Testis (tissue), 3 donors: Measurements from ENCODE around the gene COL7A1. TPM values are rescaled to one million over a fixed set of nuclear protein-coding genes. Genes with fewer than 3 reads are reported as not detected.

Experiments
- DNase-seq: peaks from one replicate; pipeline ENCODE4 v3.0.0-alpha.2; 2019
- H3K27ac ChIP-seq, 2 donors: fragments of 200-600 bp; sonication (generic); one replicate each; pipeline ENCODE4 v1.5.1; 2019
- H3K27me3 ChIP-seq: fragments of 200-600 bp; sonication (generic); one replicate; pipeline ENCODE4 v1.5.1; 2019
- H3K36me3 ChIP-seq: fragments of 200-600 bp; sonication (generic); one replicate; pipeline ENCODE4 v1.5.1; 2017; ENCODE audit warnings: low read depth; ENCODE audit errors: missing control alignments
- H3K4me1 ChIP-seq: fragments of 200-600 bp; sonication (generic); one replicate; pipeline ENCODE4 v1.5.1; 2019
- H3K4me3 ChIP-seq, 2 donors: fragments of 200-600 bp; sonication (generic); one replicate each; pipeline ENCODE4 v1.5.1; 2017 to 2019
- H3K9me3 ChIP-seq: fragments of 200-600 bp; sonication (generic); one replicate; pipeline ENCODE4 v1.5.1; 2017
- CTCF ChIP-seq, 3 experiments: fragments of 450-650 bp in 2 of 3; fragments of 200-600 bp in 1 of 3; sonication (generic) in 1 of 3; IDR thresholded peaks; one replicate each; pipeline ENCODE4 v1.5.1; 2016 to 2019; ENCODE audit warnings: antibody characterized with exemption in 3 of 3, mild to moderate bottlenecking in 2 of 3, moderate library complexity in 1 of 3
- POLR2A ChIP-seq: fragments of 450-650 bp; IDR thresholded peaks from one replicate; pipeline ENCODE4 v1.6.1; 2017; ENCODE audit warnings: antibody characterized with exemption, mild to moderate bottlenecking, moderate library complexity
- WGBS, 2 donors: methylation state at CpG; one replicate each; pipeline ENCODE4 v1.1.5; 2018; 5-methylcytosine and 5-hydroxymethylcytosine counted together
- intact Hi-C: fragments of 100-400 bp; cut with DNase I; formaldehyde crosslinking; loops from one replicate; pipeline ENCODE4 v1.15.1; 2023; ENCODE audit warnings: low total_unique reads
- polyA plus RNA-seq: library from polyadenylated mRNA; stranded (reverse); fragments of 350-450 nt; fragmentation: Illumina TruSeq; extraction: RNeasy Lipid Tissue Mini Kit (QIAGEN cat#74804); gene quantifications from one replicate; pipeline ENCODE4 v1.2.3, GENCODE V29; 2014; ENCODE audit warnings: low read depth, low replicate concordance; ENCODE audit not compliant: insufficient read depth
- total RNA-seq, 2 donors: library from RNA; depleted of rRNA; stranded (reverse); fragments of >200 nt; gene quantifications; one replicate each; pipeline ENCODE4 v1.2.3, GENCODE V29; 2016

The COL7A1 gene
- total and polyA plus RNA-seq, 3 donors from 2014 or later, result 19.9 to 39.1 (median 34.1) TPM

- no peak overlapping the region for H3K27ac ChIP-seq
- intact Hi-C loops, result no loop called here
- 87 to 93% methylated on average over 10 to 20 of the region's 20 CpGs for WGBS, 2 donors
- no peaks in the 10 kb centered on the region for H3K27me3 ChIP-seq
- TF ChIP-seq POLR2A (no peak), CTCF (IDR thresholded peaks at IDR 0.05) (no peak)
- H3K36me3 ChIP-seq, result no peaks in the 10 kb centered on the region
- no peak overlapping the region for H3K4me3 ChIP-seq
- no peaks in the 10 kb centered on the region for H3K9me3 ChIP-seq
- peaks cover 31% of the 10 kb centered on the region for H3K4me1 ChIP-seq
- no peak for DNase-seq
Measured at GRCh38 chr3:48562367-48563095, 32.6 kb downstream of the COL7A1 start.

GRCh38 chr3:48561045-48561736 is 33.9 kb downstream of the COL7A1 start:
- peaks cover 37% of the 10 kb centered on the region for H3K4me1 ChIP-seq
- H3K9me3 ChIP-seq, result no peaks in the 10 kb centered on the region
- no peaks in the 10 kb centered on the region for H3K27me3 ChIP-seq
- H3K4me3 ChIP-seq, result no peak overlapping the region
- WGBS, 2 donors, result 45 to 62% methylated on average over 16 to 21 of the region's 21 CpGs
- peak overlapping the region in 1 of 2 donors; percentile 59 for H3K27ac ChIP-seq
- TF ChIP-seq POLR2A, result no peak
- TF ChIP-seq CTCF (IDR thresholded peaks at IDR 0.05), result peak in 1 of 3 experiments; percentile 22
- intact Hi-C loops, result no loop called here
- peak; percentile 58 for DNase-seq
- no peaks in the 10 kb centered on the region for H3K36me3 ChIP-seq

- H3K27me3 ChIP-seq, result no peaks in the 10 kb centered on the region
- peaks cover 39% of the 10 kb centered on the region for H3K4me1 ChIP-seq
- no peak overlapping the region for H3K4me3 ChIP-seq
- WGBS, 2 donors, result 30 to 39% methylated on average over 5 of the region's 5 CpGs
- H3K27ac ChIP-seq, result peak overlapping the region in 1 of 2 donors; percentile 59
- intact Hi-C loops, result no loop called here
- peak; percentile 39 for DNase-seq
- no peaks in the 10 kb centered on the region for H3K9me3 ChIP-seq
- H3K36me3 ChIP-seq, result no peaks in the 10 kb centered on the region
- TF ChIP-seq POLR2A (no peak), CTCF (IDR thresholded peaks at IDR 0.05) (no peak)
Measured at GRCh38 chr3:48560648-48561018, 34.5 kb downstream of the COL7A1 start.

GRCh38 chr3:48558493-48559134 is 36.5 kb downstream of the COL7A1 start:
- H3K4me3 ChIP-seq, result no peak overlapping the region
- peak; percentile 38 for DNase-seq
- 61 to 86% methylated on average over 6 of the region's 6 CpGs for WGBS, 2 donors
- H3K9me3 ChIP-seq, result no peaks in the 10 kb centered on the region
- peak overlapping the region in 1 of 2 donors; percentile 1 for H3K27ac ChIP-seq
- no peak for TF ChIP-seq POLR2A
- no peak for TF ChIP-seq CTCF (IDR thresholded peaks at IDR 0.05)
- H3K36me3 ChIP-seq, result no peaks in the 10 kb centered on the region
- peaks cover 39% of the 10 kb centered on the region for H3K4me1 ChIP-seq
- no peaks in the 10 kb centered on the region for H3K27me3 ChIP-seq
- intact Hi-C loops, result no loop called here
